ENCODE results near the gene NKAIN1. TPM values are rescaled to one million over a fixed set of nuclear protein-coding genes. Genes with fewer than 3 reads are reported as not detected.
"Not testable (repeated sequence)": the region's sequence is repeated elsewhere in the genome, so short reads cannot be mapped to it uniquely, and the experiment has no call there.

Gene NKAIN1
- total RNA-seq, 1 donor from 2014 or later, result not detected

- Histone ChIP-seq H3K27me3 (ENCODE audit: control insufficient read depth in 3 of 3, insufficient read depth in 3 of 3, low read length in 3 of 3) (no peaks in the 10 kb centered on the region), H3K4me3 (ENCODE audit: low read length in 3 of 3) (no peak overlapping the region), H3K36me3 (ENCODE audit: control insufficient read depth in 3 of 3, insufficient read depth in 3 of 3, low read length in 3 of 3) (no peaks in the 10 kb centered on the region), H3K4me1 (ENCODE audit: control insufficient read depth in 3 of 3, insufficient read depth in 3 of 3, low read length in 3 of 3) (no peaks in the 10 kb centered on the region), H3K9me3 (ENCODE audit: control insufficient read depth in 3 of 3, low read length in 3 of 3) (no peaks in the 10 kb centered on the region), H3K27ac (ENCODE audit: low read depth, low read length) (no peak overlapping the region), H3K9ac (ENCODE audit: low read depth in 1 of 3, low read length in 3 of 3) (no peak overlapping the region)
These were observed 37.7 kb downstream of the NKAIN1 start for GRCh38 chr1:31201931-31202360.

- no peak overlapping the region for H3K4me3 ChIP-seq (ENCODE audit: low read length in 3 of 3)
- H3K9ac ChIP-seq (ENCODE audit: low read depth in 1 of 3, low read length in 3 of 3), result no peak overlapping the region
These were observed 39.7 kb downstream of the NKAIN1 start for GRCh38 chr1:31199949-31200348.

GRCh38 chr1:31199236-31199790, 40.4 kb downstream of the NKAIN1 start:
- Histone ChIP-seq H3K9ac (ENCODE audit: low read depth in 1 of 3, low read length in 3 of 3) (no peak overlapping the region), H3K9me3 (ENCODE audit: control insufficient read depth in 3 of 3, low read length in 3 of 3) (no peaks in the 10 kb centered on the region), H3K27ac (ENCODE audit: low read depth, low read length) (no peak overlapping the region), H3K27me3 (ENCODE audit: control insufficient read depth in 3 of 3, insufficient read depth in 3 of 3, low read length in 3 of 3) (no peaks in the 10 kb centered on the region), H3K36me3 (ENCODE audit: control insufficient read depth in 3 of 3, insufficient read depth in 3 of 3, low read length in 3 of 3) (no peaks in the 10 kb centered on the region), H3K4me1 (ENCODE audit: control insufficient read depth in 3 of 3, insufficient read depth in 3 of 3, low read length in 3 of 3) (no peaks in the 10 kb centered on the region), H3K4me3 (ENCODE audit: low read length in 3 of 3) (no peak overlapping the region)

More at GRCh38 chr1:31199949-31200348, 39.7 kb downstream of the NKAIN1 start:
- no peaks in the 10 kb centered on the region for H3K4me1 ChIP-seq (ENCODE audit: control insufficient read depth in 3 of 3, insufficient read depth in 3 of 3, low read length in 3 of 3)
- H3K27ac ChIP-seq (ENCODE audit: low read depth, low read length), result no peak overlapping the region
- no peaks in the 10 kb centered on the region for H3K9me3 ChIP-seq (ENCODE audit: control insufficient read depth in 3 of 3, low read length in 3 of 3)
- no peaks in the 10 kb centered on the region for H3K27me3 ChIP-seq (ENCODE audit: control insufficient read depth in 3 of 3, insufficient read depth in 3 of 3, low read length in 3 of 3)
- H3K36me3 ChIP-seq (ENCODE audit: control insufficient read depth in 3 of 3, insufficient read depth in 3 of 3, low read length in 3 of 3), result no peaks in the 10 kb centered on the region

GRCh38 chr1:31198600-31198999, 41.1 kb downstream of the NKAIN1 start:
- Histone ChIP-seq H3K9ac (ENCODE audit: low read depth in 1 of 3, low read length in 3 of 3) (no peak overlapping the region), H3K4me3 (ENCODE audit: low read length in 3 of 3) (no peak overlapping the region), H3K9me3 (ENCODE audit: control insufficient read depth in 3 of 3, low read length in 3 of 3) (no peaks in the 10 kb centered on the region), H3K4me1 (ENCODE audit: control insufficient read depth in 3 of 3, insufficient read depth in 3 of 3, low read length in 3 of 3) (no peaks in the 10 kb centered on the region), H3K27me3 (ENCODE audit: control insufficient read depth in 3 of 3, insufficient read depth in 3 of 3, low read length in 3 of 3) (no peaks in the 10 kb centered on the region), H3K36me3 (ENCODE audit: control insufficient read depth in 3 of 3, insufficient read depth in 3 of 3, low read length in 3 of 3) (no peaks in the 10 kb centered on the region), H3K27ac (ENCODE audit: low read depth, low read length) (no peak overlapping the region)

GRCh38 chr1:31198150-31198549, 41.5 kb downstream of the NKAIN1 start:
- no peaks in the 10 kb centered on the region for H3K27me3 ChIP-seq (ENCODE audit: control insufficient read depth in 3 of 3, insufficient read depth in 3 of 3, low read length in 3 of 3)
- H3K9ac ChIP-seq (ENCODE audit: low read depth in 1 of 3, low read length in 3 of 3), result no peak overlapping the region
- no peaks in the 10 kb centered on the region for H3K4me1 ChIP-seq (ENCODE audit: control insufficient read depth in 3 of 3, insufficient read depth in 3 of 3, low read length in 3 of 3)
- no peaks in the 10 kb centered on the region for H3K36me3 ChIP-seq (ENCODE audit: control insufficient read depth in 3 of 3, insufficient read depth in 3 of 3, low read length in 3 of 3)
- H3K27ac ChIP-seq (ENCODE audit: low read depth, low read length), result no peak overlapping the region
- no peak overlapping the region for H3K4me3 ChIP-seq (ENCODE audit: low read length in 3 of 3)
- no peaks in the 10 kb centered on the region for H3K9me3 ChIP-seq (ENCODE audit: control insufficient read depth in 3 of 3, low read length in 3 of 3)

- H3K27me3 ChIP-seq (ENCODE audit: control insufficient read depth in 3 of 3, insufficient read depth in 3 of 3, low read length in 3 of 3), result no peaks in the 10 kb centered on the region
- H3K9me3 ChIP-seq (ENCODE audit: control insufficient read depth in 3 of 3, low read length in 3 of 3), result no peaks in the 10 kb centered on the region
- H3K4me3 ChIP-seq (ENCODE audit: low read length in 3 of 3), result no peak overlapping the region
- H3K9ac ChIP-seq (ENCODE audit: low read depth in 1 of 3, low read length in 3 of 3), result no peak overlapping the region
- no peaks in the 10 kb centered on the region for H3K4me1 ChIP-seq (ENCODE audit: control insufficient read depth in 3 of 3, insufficient read depth in 3 of 3, low read length in 3 of 3)
- H3K36me3 ChIP-seq (ENCODE audit: control insufficient read depth in 3 of 3, insufficient read depth in 3 of 3, low read length in 3 of 3), result no peaks in the 10 kb centered on the region
- no peak overlapping the region for H3K27ac ChIP-seq (ENCODE audit: low read depth, low read length)
These were observed 43.0 kb downstream of the NKAIN1 start for GRCh38 chr1:31196685-31197084.

GRCh38 chr1:31195267-31195666, 44.4 kb downstream of the NKAIN1 start:
- not testable (repeated sequence) for H3K4me3 ChIP-seq (ENCODE audit: low read length in 3 of 3); H3K9ac ChIP-seq (ENCODE audit: low read depth in 1 of 3, low read length in 3 of 3); H3K27me3 ChIP-seq (ENCODE audit: control insufficient read depth in 3 of 3, insufficient read depth in 3 of 3, low read length in 3 of 3); H3K36me3 ChIP-seq (ENCODE audit: control insufficient read depth in 3 of 3, insufficient read depth in 3 of 3, low read length in 3 of 3); H3K27ac ChIP-seq (ENCODE audit: low read depth, low read length); H3K9me3 ChIP-seq (ENCODE audit: control insufficient read depth in 3 of 3, low read length in 3 of 3); H3K4me1 ChIP-seq (ENCODE audit: control insufficient read depth in 3 of 3, insufficient read depth in 3 of 3, low read length in 3 of 3)

GRCh38 chr1:31193729-31194128, 46.0 kb downstream of the NKAIN1 start:
- no peaks in the 10 kb centered on the region for H3K36me3 ChIP-seq (ENCODE audit: control insufficient read depth in 3 of 3, insufficient read depth in 3 of 3, low read length in 3 of 3)
- no peaks in the 10 kb centered on the region for H3K9me3 ChIP-seq (ENCODE audit: control insufficient read depth in 3 of 3, low read length in 3 of 3)
- no peaks in the 10 kb centered on the region for H3K27me3 ChIP-seq (ENCODE audit: control insufficient read depth in 3 of 3, insufficient read depth in 3 of 3, low read length in 3 of 3)
- no peak overlapping the region for H3K9ac ChIP-seq (ENCODE audit: low read depth in 1 of 3, low read length in 3 of 3)
- no peaks in the 10 kb centered on the region for H3K4me1 ChIP-seq (ENCODE audit: control insufficient read depth in 3 of 3, insufficient read depth in 3 of 3, low read length in 3 of 3)
- H3K4me3 ChIP-seq (ENCODE audit: low read length in 3 of 3), result no peak overlapping the region
- no peak overlapping the region for H3K27ac ChIP-seq (ENCODE audit: low read depth, low read length)

GRCh38 chr1:31191281-31191680, 48.4 kb downstream of the NKAIN1 start:
- H3K36me3 ChIP-seq (ENCODE audit: control insufficient read depth in 3 of 3, insufficient read depth in 3 of 3, low read length in 3 of 3), result no peaks in the 10 kb centered on the region
- H3K9ac ChIP-seq (ENCODE audit: low read depth in 1 of 3, low read length in 3 of 3), result no peak overlapping the region
- no peaks in the 10 kb centered on the region for H3K9me3 ChIP-seq (ENCODE audit: control insufficient read depth in 3 of 3, low read length in 3 of 3)
- H3K27me3 ChIP-seq (ENCODE audit: control insufficient read depth in 3 of 3, insufficient read depth in 3 of 3, low read length in 3 of 3), result peaks cover 0 to 6% (median 0%) of the 10 kb centered on the region in 3 donors
- H3K27ac ChIP-seq (ENCODE audit: low read depth, low read length), result no peak overlapping the region
- no peak overlapping the region for H3K4me3 ChIP-seq (ENCODE audit: low read length in 3 of 3)
- H3K4me1 ChIP-seq (ENCODE audit: control insufficient read depth in 3 of 3, insufficient read depth in 3 of 3, low read length in 3 of 3), result no peaks in the 10 kb centered on the region

- Histone ChIP-seq H3K36me3 (ENCODE audit: control insufficient read depth in 3 of 3, insufficient read depth in 3 of 3, low read length in 3 of 3) (no peaks in the 10 kb centered on the region), H3K27me3 (ENCODE audit: control insufficient read depth in 3 of 3, insufficient read depth in 3 of 3, low read length in 3 of 3) (peaks cover 0 to 6% (median 0%) of the 10 kb centered on the region in 3 donors), H3K4me1 (ENCODE audit: control insufficient read depth in 3 of 3, insufficient read depth in 3 of 3, low read length in 3 of 3) (no peaks in the 10 kb centered on the region), H3K27ac (ENCODE audit: low read depth, low read length) (no peak overlapping the region), H3K9me3 (ENCODE audit: control insufficient read depth in 3 of 3, low read length in 3 of 3) (no peaks in the 10 kb centered on the region), H3K4me3 (ENCODE audit: low read length in 3 of 3) (no peak overlapping the region), H3K9ac (ENCODE audit: low read depth in 1 of 3, low read length in 3 of 3) (no peak overlapping the region)
These were observed 49.7 kb downstream of the NKAIN1 start for GRCh38 chr1:31189696-31190674.
